Measurements from ENCODE around the gene SEC31A. TPM values are rescaled to one million over a fixed set of nuclear protein-coding genes. Genes with fewer than 3 reads are reported as not detected.

SEC31A gene
- total and polyA plus RNA-seq, 2 experiments from 2014 or later = 226 to 306 TPM

DNA sequence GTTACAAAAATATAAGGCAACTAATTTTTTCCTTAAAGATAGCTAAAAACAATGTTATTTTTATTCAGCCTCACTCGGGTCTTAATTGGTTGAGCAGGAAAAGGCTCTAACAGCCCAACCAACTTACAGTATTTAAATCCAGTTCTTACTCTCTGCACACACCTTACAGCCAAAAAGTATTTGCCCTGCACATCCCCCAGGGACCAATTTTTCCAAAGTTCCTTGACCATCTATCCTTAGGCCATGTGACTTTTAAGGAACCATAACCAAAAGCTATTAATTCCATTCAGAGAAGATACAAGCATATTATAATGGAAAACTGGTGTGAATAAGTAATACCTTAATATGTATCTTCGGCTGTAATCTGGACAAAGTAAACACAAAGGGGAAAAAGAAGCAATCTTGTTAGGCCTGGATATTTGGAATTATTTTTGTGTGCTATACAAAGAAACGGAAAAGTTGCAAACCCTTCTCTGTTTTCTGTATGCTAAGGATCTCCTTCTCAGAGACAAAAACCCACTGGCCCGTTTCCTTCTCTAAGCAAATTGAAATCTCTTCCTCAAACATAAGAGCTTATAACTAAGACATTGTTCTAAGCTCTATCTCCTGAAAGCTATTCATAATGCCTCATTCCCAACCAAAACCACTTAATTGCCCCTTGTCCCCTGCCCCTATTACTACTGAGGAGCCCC lies 8.6 kb upstream of the SEC31A start:
- Histone ChIP-seq H3K4me2 (peak overlapping the region; percentile 75), H3K4me3 (peak overlapping the region; percentile 58), H3K27me3 (no peaks in the 10 kb centered on the region), H3K9me2 (replicated peaks; ENCODE audit: insufficient read depth) (no peaks in the 10 kb centered on the region), H4K20me1 (ENCODE audit: insufficient read depth, poor library complexity, severe bottlenecking) (no peaks in the 10 kb centered on the region), H3K4me1 (ENCODE audit: insufficient read depth) (peaks cover 11% of the 10 kb centered on the region), H3K79me2 (peaks cover 75% of the 10 kb centered on the region), H3K9me3 (ENCODE audit: low read depth) (no peaks in the 10 kb centered on the region), H3K27ac (peak overlapping the region; percentile 93), H2AFZ (peak overlapping the region; percentile 51), H3K36me3 (replicated peaks; ENCODE audit: insufficient read depth, low read depth) (no peaks in the 10 kb centered on the region)
- TF ChIP-seq EZH2phosphoT487 (IDR thresholded peaks at IDR 0.05; ENCODE audit: low read depth, severe bottlenecking, unreplicated experiment) = no peak
- TF ChIP-seq, protein P1, sequence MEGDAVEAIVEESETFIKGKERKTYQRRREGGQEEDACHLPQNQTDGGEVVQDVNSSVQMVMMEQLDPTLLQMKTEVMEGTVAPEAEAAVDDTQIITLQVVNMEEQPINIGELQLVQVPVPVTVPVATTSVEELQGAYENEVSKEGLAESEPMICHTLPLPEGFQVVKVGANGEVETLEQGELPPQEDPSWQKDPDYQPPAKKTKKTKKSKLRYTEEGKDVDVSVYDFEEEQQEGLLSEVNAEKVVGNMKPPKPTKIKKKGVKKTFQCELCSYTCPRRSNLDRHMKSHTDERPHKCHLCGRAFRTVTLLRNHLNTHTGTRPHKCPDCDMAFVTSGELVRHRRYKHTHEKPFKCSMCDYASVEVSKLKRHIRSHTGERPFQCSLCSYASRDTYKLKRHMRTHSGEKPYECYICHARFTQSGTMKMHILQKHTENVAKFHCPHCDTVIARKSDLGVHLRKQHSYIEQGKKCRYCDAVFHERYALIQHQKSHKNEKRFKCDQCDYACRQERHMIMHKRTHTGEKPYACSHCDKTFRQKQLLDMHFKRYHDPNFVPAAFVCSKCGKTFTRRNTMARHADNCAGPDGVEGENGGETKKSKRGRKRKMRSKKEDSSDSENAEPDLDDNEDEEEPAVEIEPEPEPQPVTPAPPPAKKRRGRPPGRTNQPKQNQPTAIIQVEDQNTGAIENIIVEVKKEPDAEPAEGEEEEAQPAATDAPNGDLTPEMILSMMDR (IDR thresholded peaks at IDR 0.05; ENCODE audit: poor library complexity) = no peak
- TF ChIP-seq EZH2 (IDR thresholded peaks at IDR 0.05; ENCODE audit: borderline replicate concordance) = no peak
- 0% methylated on average over 4 of the region's 4 CpGs for WGBS (ENCODE audit: low lambda C conversion rate, missing lambda C conversion rate)
- DNase-seq (ENCODE audit: low spot score) = peak; percentile 6

DNA sequence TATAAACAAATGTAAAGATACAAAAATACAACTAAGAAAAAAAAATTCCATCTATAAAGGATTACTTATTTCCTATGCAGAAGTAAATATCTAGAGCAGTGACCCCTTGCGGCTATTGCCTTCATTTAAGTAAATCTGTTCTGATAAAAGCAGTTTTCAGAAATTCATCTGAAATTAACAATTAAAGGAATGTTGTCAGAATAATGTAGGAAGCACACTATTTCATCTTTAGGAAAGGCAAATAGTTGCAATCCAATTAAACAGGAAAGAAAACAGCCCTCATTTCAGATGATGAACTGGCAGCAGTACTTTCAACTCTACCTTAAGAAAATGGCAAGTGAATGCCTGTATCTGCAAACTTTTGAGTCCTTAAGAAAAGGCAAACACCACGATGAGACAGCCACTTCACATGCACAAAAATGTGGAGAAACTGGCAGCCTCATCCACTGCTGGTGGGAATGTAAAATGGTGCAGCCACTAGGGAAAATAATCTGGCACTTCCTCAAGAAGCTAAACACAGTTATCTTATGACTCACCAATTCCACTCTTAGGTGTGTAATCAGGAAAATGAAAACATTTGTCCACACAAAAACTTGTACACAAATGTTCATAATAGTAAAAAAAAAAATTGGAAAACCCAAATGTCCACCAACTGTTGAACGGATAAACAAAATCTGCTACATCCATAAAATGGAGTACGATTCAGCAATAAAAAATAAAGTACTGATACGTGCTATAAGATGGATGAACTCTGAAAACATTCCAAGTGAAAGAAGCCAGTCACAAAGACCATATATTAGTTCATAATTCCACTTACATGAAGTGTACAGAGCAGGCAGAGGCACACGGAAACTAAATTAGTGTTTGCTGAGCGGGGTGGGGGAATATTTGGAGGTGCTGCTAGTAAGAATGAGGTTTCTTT lies 7.6 kb upstream of the SEC31A start:
- Histone ChIP-seq H3K9me3 (ENCODE audit: low read depth) (no peaks in the 10 kb centered on the region), H3K79me2 (peaks cover 71% of the 10 kb centered on the region), H2AFZ (no peak overlapping the region), H4K20me1 (ENCODE audit: insufficient read depth, poor library complexity, severe bottlenecking) (no peaks in the 10 kb centered on the region), H3K4me1 (ENCODE audit: insufficient read depth) (peaks cover 17% of the 10 kb centered on the region), H3K4me2 (peak overlapping the region; percentile 75), H3K4me3 (peak overlapping the region; percentile 58), H3K9me2 (replicated peaks; ENCODE audit: insufficient read depth) (no peaks in the 10 kb centered on the region), H3K27me3 (no peaks in the 10 kb centered on the region), H3K27ac (peak overlapping the region; percentile 93), H3K36me3 (replicated peaks; ENCODE audit: insufficient read depth, low read depth) (no peaks in the 10 kb centered on the region)
- DNase-seq (ENCODE audit: low spot score) = peak; percentile 61
- 32% methylated on average over 7 of the region's 7 CpGs for WGBS (ENCODE audit: low lambda C conversion rate, missing lambda C conversion rate)
- no peak for TF ChIP-seq EZH2phosphoT487 (IDR thresholded peaks at IDR 0.05; ENCODE audit: low read depth, severe bottlenecking, unreplicated experiment)
- TF ChIP-seq, protein P1 (IDR thresholded peaks at IDR 0.05; ENCODE audit: poor library complexity) = peak; percentile 46

DNA sequence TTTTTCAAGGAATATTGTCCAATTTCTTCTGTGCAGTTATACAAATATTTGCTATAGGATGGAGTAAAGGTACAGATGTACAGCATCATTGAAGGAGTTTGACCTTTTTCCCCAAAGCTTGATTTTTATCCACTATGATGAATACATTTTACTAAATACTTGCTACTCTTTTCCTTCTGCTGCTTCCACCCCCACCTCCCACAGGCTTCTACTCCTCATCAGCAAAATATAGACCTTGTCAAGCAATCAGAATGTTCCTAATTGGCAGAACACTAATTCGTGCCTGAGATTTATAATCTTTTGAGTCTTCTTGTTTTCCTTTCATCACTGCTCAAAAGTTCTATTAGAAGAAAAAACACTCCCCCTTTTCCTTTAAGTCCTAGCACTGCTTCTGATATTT lies 5.8 kb upstream of the SEC31A start:
- no peak for TF ChIP-seq EZH2 (IDR thresholded peaks at IDR 0.05; ENCODE audit: borderline replicate concordance)
- TF ChIP-seq, protein P1 (IDR thresholded peaks at IDR 0.05; ENCODE audit: poor library complexity) = no peak
- TF ChIP-seq EZH2phosphoT487 (IDR thresholded peaks at IDR 0.05; ENCODE audit: low read depth, severe bottlenecking, unreplicated experiment) = no peak
- Histone ChIP-seq H3K4me2 (peak overlapping the region; percentile 75), H3K79me2 (peaks cover 58% of the 10 kb centered on the region), H3K9me2 (replicated peaks; ENCODE audit: insufficient read depth) (no peaks in the 10 kb centered on the region), H3K27me3 (no peaks in the 10 kb centered on the region), H4K20me1 (ENCODE audit: insufficient read depth, poor library complexity, severe bottlenecking) (no peaks in the 10 kb centered on the region), H3K27ac (no peak overlapping the region), H3K4me1 (ENCODE audit: insufficient read depth) (peaks cover 14% of the 10 kb centered on the region), H3K9me3 (ENCODE audit: low read depth) (no peaks in the 10 kb centered on the region), H3K4me3 (no peak overlapping the region), H3K36me3 (replicated peaks; ENCODE audit: insufficient read depth, low read depth) (no peaks in the 10 kb centered on the region), H2AFZ (no peak overlapping the region)
- WGBS (ENCODE audit: low lambda C conversion rate, missing lambda C conversion rate) = 95% methylated on average over 1 of the region's 1 CpG
- no peak for DNase-seq (ENCODE audit: low spot score)
